H9 (cell line): ENCODE measurements around the gene LDLRAD4. TPM values are rescaled to one million over a fixed set of nuclear protein-coding genes. Genes with fewer than 3 reads are reported as not detected.

Experiments used
- DNase-seq: peaks from one replicate; pipeline ENCODE4 v3.0.0-alpha.2; 2017
- H2AFZ ChIP-seq: one replicate; pipeline ENCODE4 v1.6.1; 2013; ENCODE audit warnings: mild to moderate bottlenecking, low read length, control low read depth, moderate library complexity
- H2AK5ac ChIP-seq: 2 replicates; pipeline ENCODE4 v1.6.1; 2013; ENCODE audit warnings: low read length, control low read depth, mixed read lengths; ENCODE audit not compliant: insufficient read length
- H2BK120ac ChIP-seq: one replicate; pipeline ENCODE4 v1.6.1; 2013; ENCODE audit warnings: low read depth, mild to moderate bottlenecking, low read length, control low read depth, inconsistent platforms; ENCODE audit not compliant: poor library complexity, severe bottlenecking
- H2BK12ac ChIP-seq: 2 replicates; pipeline ENCODE4 v1.6.1; 2013; ENCODE audit warnings: low read length, control low read depth, mixed read lengths, low read depth; ENCODE audit not compliant: insufficient read length
- H2BK15ac ChIP-seq: 2 replicates; pipeline ENCODE4 v1.6.1; 2013; ENCODE audit warnings: low read depth, low read length, control low read depth
- H2BK20ac ChIP-seq: one replicate; pipeline ENCODE4 v1.6.1; 2013; ENCODE audit warnings: low read depth, mild to moderate bottlenecking, low read length, control low read depth, inconsistent platforms; ENCODE audit not compliant: poor library complexity, severe bottlenecking
- H2BK5ac ChIP-seq: 2 replicates; pipeline ENCODE4 v1.6.1; 2013; ENCODE audit warnings: low read length, control low read depth, mixed read lengths; ENCODE audit not compliant: insufficient read length
- H3K14ac ChIP-seq: 2 replicates; pipeline ENCODE4 v1.6.1; 2013; ENCODE audit warnings: low read length, control low read depth; ENCODE audit not compliant: insufficient read depth
- H3K18ac ChIP-seq: 2 replicates; pipeline ENCODE4 v1.6.1; 2013; ENCODE audit warnings: low read depth, mild to moderate bottlenecking, mixed read lengths, low read length, control low read depth; ENCODE audit not compliant: insufficient read length
- H3K23ac ChIP-seq: 2 replicates; pipeline ENCODE4 v1.6.1; 2013; ENCODE audit warnings: low read length, control low read depth, mixed read lengths, low read depth; ENCODE audit not compliant: insufficient read length
- H3K23me2 ChIP-seq: 2 replicates; pipeline ENCODE4 v1.6.1; 2013; ENCODE audit warnings: low read depth, mild to moderate bottlenecking, mixed read lengths, low read length, control low read depth; ENCODE audit not compliant: insufficient read length, poor library complexity, severe bottlenecking
- H3K27ac ChIP-seq: 2 replicates; pipeline ENCODE4 v1.5.1; 2013; ENCODE audit warnings: low read length, control low read depth, mixed read lengths, low read depth; ENCODE audit not compliant: insufficient read length
- H3K27me3 ChIP-seq: 2 replicates; pipeline ENCODE4 v1.6.1; 2013; ENCODE audit warnings: low read length, control low read depth, inconsistent platforms; ENCODE audit not compliant: insufficient read depth
- H3K4ac ChIP-seq: 2 replicates; pipeline ENCODE4 v1.6.1; 2013; ENCODE audit warnings: low read depth, mild to moderate bottlenecking, control low read depth, inconsistent platforms, low read length, moderate library complexity
- H3K4me1 ChIP-seq: 2 replicates; pipeline ENCODE4 v1.6.1; 2013; ENCODE audit warnings: low read length, control low read depth, inconsistent platforms; ENCODE audit not compliant: insufficient read depth
- H3K4me2 ChIP-seq: 2 replicates; pipeline ENCODE4 v1.6.1; 2013; ENCODE audit warnings: low read length, control low read depth, mixed read lengths; ENCODE audit not compliant: insufficient read length, insufficient read depth
- H3K56ac ChIP-seq: 2 replicates; pipeline ENCODE4 v1.6.1; 2013; ENCODE audit warnings: low read depth, mild to moderate bottlenecking, mixed read lengths, low read length, control low read depth; ENCODE audit not compliant: insufficient read length
- H3K79me1 ChIP-seq: 2 replicates; pipeline ENCODE4 v1.6.1; 2013; ENCODE audit warnings: low read depth, mild to moderate bottlenecking, moderate library complexity, low read length, control low read depth, inconsistent platforms; ENCODE audit not compliant: insufficient read depth, poor library complexity, severe bottlenecking
- H3K79me2 ChIP-seq: 2 replicates; pipeline ENCODE4 v1.6.1; 2013; ENCODE audit warnings: low read length, control low read depth, inconsistent platforms; ENCODE audit not compliant: insufficient read depth
- H3K9ac ChIP-seq: 2 replicates; pipeline ENCODE4 v1.6.1; 2013; ENCODE audit warnings: low read length, control low read depth, mixed read lengths; ENCODE audit not compliant: insufficient read length; ENCODE audit errors: extremely low read depth
- H3K9me3 ChIP-seq: one replicate; pipeline ENCODE4 v1.6.1; 2013; ENCODE audit warnings: low read depth, low read length, inconsistent platforms; ENCODE audit not compliant: control insufficient read depth
- H3T11ph ChIP-seq: one replicate; pipeline ENCODE4 v1.6.1; 2013; ENCODE audit warnings: mild to moderate bottlenecking, low read length, control low read depth, inconsistent platforms
- H4K20me1 ChIP-seq: one replicate; pipeline ENCODE4 v1.6.1; 2013; ENCODE audit not compliant: control insufficient read depth, insufficient read length, insufficient read depth
- H4K5ac ChIP-seq: 2 replicates; pipeline ENCODE4 v1.6.1; 2013; ENCODE audit warnings: low read depth, mild to moderate bottlenecking, mixed read lengths, low read length, control low read depth; ENCODE audit not compliant: insufficient read length
- H4K8ac ChIP-seq: replicated peaks from 2 replicates; pipeline ENCODE4 v1.6.1; 2013; ENCODE audit warnings: low read length, control low read depth, mixed read lengths, low read depth; ENCODE audit not compliant: insufficient read length
- H4K91ac ChIP-seq: 2 replicates; pipeline ENCODE4 v1.6.1; 2013; ENCODE audit warnings: low read depth, mild to moderate bottlenecking, moderate library complexity, mixed read lengths, low read length, control low read depth; ENCODE audit not compliant: insufficient read length
- H3K27ac Mint-ChIP-seq, 3 experiments: 2 replicates in 2 of 3; 3 replicates in 1 of 3; pipeline ENCODE4 v1.8.0; 2020 to 2021; ENCODE audit warnings: mixed read lengths in 3 of 3, mild to moderate bottlenecking in 1 of 3, moderate library complexity in 1 of 3
- H3K27me3 Mint-ChIP-seq: 2 replicates; pipeline ENCODE4 v1.8.0; 2021; ENCODE audit warnings: low read depth, mild to moderate bottlenecking, moderate library complexity, mixed read lengths
- H3K36me3 Mint-ChIP-seq, 3 experiments: 2 replicates in 2 of 3; 3 replicates in 1 of 3; pipeline ENCODE4 v1.8.0; 2020 to 2021; ENCODE audit warnings: low read depth in 3 of 3, mixed read lengths in 3 of 3; ENCODE audit not compliant: insufficient read depth in 1 of 3
- H3K4me1 Mint-ChIP-seq, 2 experiments: 2 replicates each; pipeline ENCODE4 v1.8.0; 2020; ENCODE audit warnings: mixed read lengths in 2 of 2
- H3K4me3 Mint-ChIP-seq, 2 experiments: 2 replicates in 1 of 2; 3 replicates in 1 of 2; pipeline ENCODE4 v1.8.0; 2020 to 2021; ENCODE audit warnings: mild to moderate bottlenecking in 2 of 2, mixed read lengths in 2 of 2, moderate library complexity in 1 of 2
- H3K9me3 Mint-ChIP-seq, 2 experiments: 2 replicates in 1 of 2; 3 replicates in 1 of 2; pipeline ENCODE4 v1.8.0; 2020; ENCODE audit warnings: mild to moderate bottlenecking in 2 of 2, mixed read lengths in 2 of 2, moderate library complexity in 1 of 2
- WGBS: extraction: QIAGEN DNeasy Blood & Tissue Kit; methylation state at CpG from one replicate; pipeline ENCODE4 v1.1.7; 2013; ENCODE audit warnings: missing lambda C conversion rate, low lambda C conversion rate, mixed read lengths; ENCODE audit not compliant: insufficient read length; ENCODE audit errors: extremely low coverage; 5-methylcytosine and 5-hydroxymethylcytosine counted together
- total RNA-seq: library from RNA; stranded (reverse); gene quantifications from 2 replicates; pipeline ENCODE4 v1.2.1, GENCODE V29; 2021
- TF ChIP-seq, protein P1 (sequence below): fragments of 200-600 bp; sonication (generic); conservative IDR thresholded peaks from 3 replicates; pipeline ENCODE4 v1.8.0; 2021; ENCODE audit warnings: antibody characterized with exemption, mild to moderate bottlenecking

LDLRAD4 gene
- total RNA-seq, 1 experiment from 2014 or later: 3.9 TPM

GRCh38 chr18:13412017-13412416 lies 193.5 kb downstream of the LDLRAD4 start:
- WGBS: no CpG with 5 or more reads among the region's 1 CpG
- H3K4me3 Mint-ChIP-seq: no peak overlapping the region

More at GRCh38 chr18:13412017-13412416, 193.5 kb downstream of the LDLRAD4 start:
- Histone ChIP-seq H2BK15ac (no peak overlapping the region), H3K14ac (no peak overlapping the region), H2AFZ (no peak overlapping the region), H3K9ac (no peak overlapping the region), H3K23me2 (no peaks in the 10 kb centered on the region), H3K18ac (no peak overlapping the region), H4K20me1 (no peaks in the 10 kb centered on the region), H2AK5ac (no peak overlapping the region), H2BK120ac (no peak overlapping the region), H2BK5ac (no peak overlapping the region), H4K8ac (no peak overlapping the region), H3K79me2 (no peaks in the 10 kb centered on the region), H3K79me1 (no peaks in the 10 kb centered on the region), H3K27ac (no peak overlapping the region), H3T11ph (no peak overlapping the region), H3K4me2 (no peak overlapping the region), H3K4me1 (no peaks in the 10 kb centered on the region; the same call in 1 of the 2 replicates), H3K4ac (no peak overlapping the region), H3K23ac (no peak overlapping the region), H4K5ac (no peak overlapping the region), H3K9me3 (no peaks in the 10 kb centered on the region), H3K27me3 (no peaks in the 10 kb centered on the region), H4K91ac (no peak overlapping the region), H2BK12ac (no peak overlapping the region), H2BK20ac (no peak overlapping the region), H3K56ac (no peak overlapping the region)
- Mint-ChIP-seq H3K36me3 (peaks cover 0 to 5% (median 4%) of the 10 kb centered on the region in 3 experiments; a peak in 1 of 7 replicates), H3K4me1 (peaks cover 17 to 18% of the 10 kb centered on the region in 2 experiments), H3K27me3 (no peaks in the 10 kb centered on the region), H3K9me3 (peaks cover 5 to 6% of the 10 kb centered on the region in 2 experiments; a peak in 4 of 5 replicates), H3K27ac (no peak overlapping the region)
- TF ChIP-seq, protein P1, sequence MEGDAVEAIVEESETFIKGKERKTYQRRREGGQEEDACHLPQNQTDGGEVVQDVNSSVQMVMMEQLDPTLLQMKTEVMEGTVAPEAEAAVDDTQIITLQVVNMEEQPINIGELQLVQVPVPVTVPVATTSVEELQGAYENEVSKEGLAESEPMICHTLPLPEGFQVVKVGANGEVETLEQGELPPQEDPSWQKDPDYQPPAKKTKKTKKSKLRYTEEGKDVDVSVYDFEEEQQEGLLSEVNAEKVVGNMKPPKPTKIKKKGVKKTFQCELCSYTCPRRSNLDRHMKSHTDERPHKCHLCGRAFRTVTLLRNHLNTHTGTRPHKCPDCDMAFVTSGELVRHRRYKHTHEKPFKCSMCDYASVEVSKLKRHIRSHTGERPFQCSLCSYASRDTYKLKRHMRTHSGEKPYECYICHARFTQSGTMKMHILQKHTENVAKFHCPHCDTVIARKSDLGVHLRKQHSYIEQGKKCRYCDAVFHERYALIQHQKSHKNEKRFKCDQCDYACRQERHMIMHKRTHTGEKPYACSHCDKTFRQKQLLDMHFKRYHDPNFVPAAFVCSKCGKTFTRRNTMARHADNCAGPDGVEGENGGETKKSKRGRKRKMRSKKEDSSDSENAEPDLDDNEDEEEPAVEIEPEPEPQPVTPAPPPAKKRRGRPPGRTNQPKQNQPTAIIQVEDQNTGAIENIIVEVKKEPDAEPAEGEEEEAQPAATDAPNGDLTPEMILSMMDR: no peak
- no peak for DNase-seq
